ENCODE measurements around the gene CLBA1.

CLBA1 gene
- total RNA-seq: 0 to 6.0 (median 4.0) reads per million in 9 experiments

- Mint-ChIP-seq H3K9me3 (no peaks in the 10 kb centered on the region), H3K4me1 (ENCODE audit: low read depth in 2 of 2) (peaks cover 3 to 15% of the 10 kb centered on the region in 2 donors), H3K36me3 (ENCODE audit: insufficient read depth) (peaks cover 25% of the 10 kb centered on the region), H3K4me3 (peak within 1 kb of the TSS; percentile 76 to 81), H3K27ac (peak within 1 kb of the TSS; percentile 83 to 87), H3K27me3 (peaks cover 5 to 9% of the 10 kb centered on the region in 2 donors)
- ATAC-seq (replicated peaks) (peak; percentile 97), DNase-seq (peak; percentile 80 to 87 (median 81))
Observed at GRCh38 chr14:104985675-104986486, at the start of gene CLBA1. CLBA1 (plus strand) TSS chr14:104985788; CDS start chr14:104986432, 644 bp downstream.

GRCh38 chr14:104935955-104936354 is 49.6 kb upstream of the CLBA1 start:
- Mint-ChIP-seq H3K4me1 (ENCODE audit: low read depth in 2 of 2) (peaks cover 0 to 2% of the 10 kb centered on the region in 2 donors), H3K36me3 (ENCODE audit: insufficient read depth) (no peaks in the 10 kb centered on the region), H3K4me3 (no peak overlapping the region), H3K27me3 (peaks cover 37 to 40% of the 10 kb centered on the region in 2 donors), H3K9me3 (no peaks in the 10 kb centered on the region), H3K27ac (no peak overlapping the region)
- ATAC-seq (replicated peaks): no peak
- DNase-seq: no peak

GRCh38 chr14:104936361-104937155 is 49.0 kb upstream of the CLBA1 start:
- no peak for DNase-seq
- no peak overlapping the region for H3K27ac Mint-ChIP-seq
- H3K4me3 Mint-ChIP-seq: no peak overlapping the region
- H3K4me1 Mint-ChIP-seq (ENCODE audit: low read depth in 2 of 2): peaks cover 0 to 2% of the 10 kb centered on the region in 2 donors
- ATAC-seq (replicated peaks): no peak
- H3K36me3 Mint-ChIP-seq (ENCODE audit: insufficient read depth): no peaks in the 10 kb centered on the region
- H3K27me3 Mint-ChIP-seq: peaks cover 38 to 43% of the 10 kb centered on the region in 2 donors
- H3K9me3 Mint-ChIP-seq: no peaks in the 10 kb centered on the region

- Mint-ChIP-seq H3K27ac (no peak overlapping the region), H3K36me3 (ENCODE audit: insufficient read depth) (no peaks in the 10 kb centered on the region), H3K27me3 (peaks cover 38 to 43% of the 10 kb centered on the region in 2 donors), H3K4me1 (ENCODE audit: low read depth in 2 of 2) (peaks cover 0 to 2% of the 10 kb centered on the region in 2 donors), H3K4me3 (no peak overlapping the region), H3K9me3 (no peaks in the 10 kb centered on the region)
- no peak for ATAC-seq (replicated peaks)
- no peak for DNase-seq
Observed at GRCh38 chr14:104937161-104937560, 48.4 kb upstream of the CLBA1 start.

- ATAC-seq (replicated peaks) (no peak), DNase-seq (no peak)
- Mint-ChIP-seq H3K4me3 (no peak overlapping the region), H3K4me1 (ENCODE audit: low read depth in 2 of 2) (peaks cover 0 to 2% of the 10 kb centered on the region in 2 donors), H3K9me3 (no peaks in the 10 kb centered on the region), H3K36me3 (ENCODE audit: insufficient read depth) (no peaks in the 10 kb centered on the region), H3K27ac (no peak overlapping the region), H3K27me3 (peaks cover 38 to 43% of the 10 kb centered on the region in 2 donors)
Observed at GRCh38 chr14:104937694-104938365, 47.8 kb upstream of the CLBA1 start.

GRCh38 chr14:104938436-104938835 is 47.2 kb upstream of the CLBA1 start:
- no peaks in the 10 kb centered on the region for H3K36me3 Mint-ChIP-seq (ENCODE audit: insufficient read depth)
- ATAC-seq (replicated peaks) (no peak), DNase-seq (no peak)
- no peaks in the 10 kb centered on the region for H3K4me1 Mint-ChIP-seq (ENCODE audit: low read depth in 2 of 2)
- H3K4me3 Mint-ChIP-seq: no peak overlapping the region
- H3K9me3 Mint-ChIP-seq: no peaks in the 10 kb centered on the region
- peaks cover 38 to 43% of the 10 kb centered on the region in 2 donors for H3K27me3 Mint-ChIP-seq
- no peak overlapping the region for H3K27ac Mint-ChIP-seq

GRCh38 chr14:104938960-104939359 is 46.6 kb upstream of the CLBA1 start:
- peaks cover 38 to 43% of the 10 kb centered on the region in 2 donors for H3K27me3 Mint-ChIP-seq
- no peak for DNase-seq

GRCh38 chr14:104939666-104940410 is 45.8 kb upstream of the CLBA1 start:
- Mint-ChIP-seq H3K4me1 (ENCODE audit: low read depth in 2 of 2) (no peaks in the 10 kb centered on the region), H3K27ac (no peak overlapping the region), H3K27me3 (peaks cover 32 to 43% of the 10 kb centered on the region in 2 donors), H3K4me3 (no peak overlapping the region), H3K36me3 (ENCODE audit: insufficient read depth) (no peaks in the 10 kb centered on the region), H3K9me3 (no peaks in the 10 kb centered on the region)
- no peak for DNase-seq
- ATAC-seq (replicated peaks): no peak

More at GRCh38 chr14:104938960-104939359, 46.6 kb upstream of the CLBA1 start:
- Mint-ChIP-seq H3K9me3 (no peaks in the 10 kb centered on the region), H3K4me1 (ENCODE audit: low read depth in 2 of 2) (no peaks in the 10 kb centered on the region), H3K4me3 (no peak overlapping the region), H3K27ac (no peak overlapping the region), H3K36me3 (ENCODE audit: insufficient read depth) (no peaks in the 10 kb centered on the region)
- no peak for ATAC-seq (replicated peaks)

GRCh38 chr14:104940526-104941150 is 45.0 kb upstream of the CLBA1 start:
- Mint-ChIP-seq H3K4me1 (ENCODE audit: low read depth in 2 of 2) (no peaks in the 10 kb centered on the region), H3K27me3 (peaks cover 24 to 43% of the 10 kb centered on the region in 2 donors), H3K36me3 (ENCODE audit: insufficient read depth) (no peaks in the 10 kb centered on the region), H3K9me3 (no peaks in the 10 kb centered on the region), H3K27ac (no peak overlapping the region), H3K4me3 (no peak overlapping the region)
- ATAC-seq (replicated peaks) (no peak), DNase-seq (no peak)

- Mint-ChIP-seq H3K9me3 (no peaks in the 10 kb centered on the region), H3K4me1 (ENCODE audit: low read depth in 2 of 2) (no peaks in the 10 kb centered on the region), H3K27me3 (peaks cover 23 to 43% of the 10 kb centered on the region in 2 donors), H3K36me3 (ENCODE audit: insufficient read depth) (no peaks in the 10 kb centered on the region), H3K27ac (no peak overlapping the region), H3K4me3 (no peak overlapping the region)
- ATAC-seq (replicated peaks) (no peak), DNase-seq (no peak)
Observed at GRCh38 chr14:104941508-104942365, 43.9 kb upstream of the CLBA1 start.

- Mint-ChIP-seq H3K27me3 (peaks cover 23 to 36% of the 10 kb centered on the region in 2 donors), H3K9me3 (no peaks in the 10 kb centered on the region), H3K27ac (no peak overlapping the region), H3K4me3 (no peak overlapping the region), H3K36me3 (ENCODE audit: insufficient read depth) (no peaks in the 10 kb centered on the region), H3K4me1 (ENCODE audit: low read depth in 2 of 2) (no peaks in the 10 kb centered on the region)
- no peak for ATAC-seq (replicated peaks)
- DNase-seq: no peak
Observed at GRCh38 chr14:104942586-104942985, 43.0 kb upstream of the CLBA1 start.

Data from effector memory CD8-positive, alpha-beta T cell (primary cell).